HG03045 (cell line): Measurements from ENCODE around the gene ARHGAP24.
"Not testable (repeated sequence)": the region's sequence is repeated elsewhere in the genome, so short reads cannot be mapped to it uniquely, and the experiment has no call there.

Source experiments
- ATAC-seq: cut with Tn5 transposase; IDR thresholded peaks from one replicate; pipeline ENCODE4 v1.9.1; 2021; ENCODE audit warnings: mild to moderate bottlenecking, moderate library complexity; ENCODE audit not compliant: unreplicated experiment

The ARHGAP24 gene

GRCh38 chr4:85482010-85482738 lies 7.2 kb downstream of the ARHGAP24 start:
- ATAC-seq, result no peak

GRCh38 chr4:85486425-85487086 lies 11.6 kb downstream of the ARHGAP24 start:
- no peak for ATAC-seq

- no peak for ATAC-seq
Measured at GRCh38 chr4:85488416-85488815, 13.5 kb downstream of the ARHGAP24 start.

- ATAC-seq, result no peak
Measured at GRCh38 chr4:85489273-85489981, 14.5 kb downstream of the ARHGAP24 start.

- ATAC-seq, result no peak
Measured at GRCh38 chr4:85491527-85491926, 16.6 kb downstream of the ARHGAP24 start.

GRCh38 chr4:85492336-85492735 lies 17.4 kb downstream of the ARHGAP24 start:
- no peak for ATAC-seq

GRCh38 chr4:85495621-85496020 lies 20.7 kb downstream of the ARHGAP24 start:
- no peak for ATAC-seq

- no peak for ATAC-seq
Measured at GRCh38 chr4:85496126-85496849, 21.3 kb downstream of the ARHGAP24 start.

GRCh38 chr4:85496933-85497332 lies 22.0 kb downstream of the ARHGAP24 start:
- ATAC-seq, result no peak

- peak; percentile 99 for ATAC-seq
Measured at GRCh38 chr4:85498068-85498733, 23.3 kb downstream of the ARHGAP24 start.

GRCh38 chr4:85499573-85499972 lies 24.6 kb downstream of the ARHGAP24 start:
- no peak for ATAC-seq

GRCh38 chr4:85500110-85500867 lies 25.3 kb downstream of the ARHGAP24 start:
- no peak for ATAC-seq

- not testable (repeated sequence) for ATAC-seq
Measured at GRCh38 chr4:85501145-85501544, 26.2 kb downstream of the ARHGAP24 start.

- ATAC-seq, result no peak
Measured at GRCh38 chr4:85508654-85509053, 33.7 kb downstream of the ARHGAP24 start.

GRCh38 chr4:85509882-85510631 lies 35.1 kb downstream of the ARHGAP24 start:
- ATAC-seq, result no peak

GRCh38 chr4:85510632-85510984 lies 35.7 kb downstream of the ARHGAP24 start:
- no peak for ATAC-seq

GRCh38 chr4:85512446-85513205 lies 37.7 kb downstream of the ARHGAP24 start:
- no peak for ATAC-seq

GRCh38 chr4:85514117-85514516 lies 39.2 kb downstream of the ARHGAP24 start:
- no peak for ATAC-seq

GRCh38 chr4:85514783-85515182 lies 39.8 kb downstream of the ARHGAP24 start:
- no peak for ATAC-seq
